Omental fat pad (tissue), 4 donors: ENCODE data around the gene ALDH1A3. TPM values are rescaled to one million over a fixed set of nuclear protein-coding genes. Genes with fewer than 3 reads are reported as not detected.

ENCODE experiments used
- ATAC-seq: fragments of 150-250 bp; one replicate; pipeline ENCODE4 v1.9.1; 2016; ENCODE audit warnings: mild to moderate bottlenecking, moderate library complexity; ENCODE audit not compliant: low FRiP score
- DNase-seq: peaks from one replicate; pipeline ENCODE4 v3.0.0-alpha.2; 2019; ENCODE audit warnings: low spot score
- total RNA-seq, 4 donors: library from RNA; depleted of rRNA; stranded (reverse); fragments of >200 nt; gene quantifications; one replicate each; pipeline ENCODE4 v1.1.0, GENCODE V29; 2016
- TF ChIP-seq, protein P1 (sequence below), 3 donors: fragments of 450-650 bp; IDR thresholded peaks; one replicate each; pipeline ENCODE4 v1.5.1; 2016 to 2017; ENCODE audit warnings: antibody characterized with exemption in 3 of 3, mild to moderate bottlenecking in 3 of 3, moderate library complexity in 2 of 3

The ALDH1A3 gene
- total RNA-seq, 4 donors from 2014 or later, result 61.3 to 1,088 (median 519) TPM

DNA sequence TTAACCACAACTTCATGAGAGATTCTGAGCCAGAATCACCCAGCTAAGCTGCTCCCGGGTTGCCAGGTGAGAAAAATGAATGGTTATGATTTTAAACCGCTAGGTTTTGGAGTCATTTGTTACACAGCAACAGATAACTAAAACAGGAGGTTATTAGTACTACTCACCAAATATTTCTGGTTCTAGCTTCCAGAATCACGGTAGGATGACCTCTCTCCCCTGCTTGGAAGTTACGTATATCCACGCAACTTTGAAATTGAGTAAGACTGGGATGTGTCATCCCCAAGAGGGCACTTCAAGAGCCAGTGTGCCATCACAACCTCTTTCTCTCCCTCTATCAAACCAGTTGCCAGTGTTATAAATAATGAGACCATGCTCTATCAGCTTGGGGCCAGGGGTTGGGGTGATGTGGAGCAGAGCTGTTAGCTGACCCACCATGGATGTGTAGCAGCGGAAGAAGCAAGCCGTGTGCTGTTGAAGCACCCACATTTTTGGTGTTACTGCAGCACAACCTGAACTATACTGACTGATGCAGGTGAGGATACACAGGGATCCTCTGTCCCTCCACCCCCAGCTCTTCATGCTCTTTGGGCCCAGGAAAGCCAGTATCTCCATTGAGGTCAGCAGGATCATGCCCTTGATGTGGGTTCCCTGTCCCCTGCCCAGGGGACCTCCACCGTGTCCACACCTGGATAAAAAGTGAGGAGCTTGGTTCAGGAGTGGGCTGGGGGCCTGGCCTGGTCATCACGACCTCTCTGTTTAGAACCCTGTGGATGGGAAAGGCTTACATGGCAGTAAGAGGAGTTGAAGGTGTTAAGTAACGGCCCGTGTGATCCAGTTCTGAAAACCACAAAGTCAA is 19.4 kb upstream of the ALDH1A3 start:
- ATAC-seq, result no peak
- TF ChIP-seq, protein P1, sequence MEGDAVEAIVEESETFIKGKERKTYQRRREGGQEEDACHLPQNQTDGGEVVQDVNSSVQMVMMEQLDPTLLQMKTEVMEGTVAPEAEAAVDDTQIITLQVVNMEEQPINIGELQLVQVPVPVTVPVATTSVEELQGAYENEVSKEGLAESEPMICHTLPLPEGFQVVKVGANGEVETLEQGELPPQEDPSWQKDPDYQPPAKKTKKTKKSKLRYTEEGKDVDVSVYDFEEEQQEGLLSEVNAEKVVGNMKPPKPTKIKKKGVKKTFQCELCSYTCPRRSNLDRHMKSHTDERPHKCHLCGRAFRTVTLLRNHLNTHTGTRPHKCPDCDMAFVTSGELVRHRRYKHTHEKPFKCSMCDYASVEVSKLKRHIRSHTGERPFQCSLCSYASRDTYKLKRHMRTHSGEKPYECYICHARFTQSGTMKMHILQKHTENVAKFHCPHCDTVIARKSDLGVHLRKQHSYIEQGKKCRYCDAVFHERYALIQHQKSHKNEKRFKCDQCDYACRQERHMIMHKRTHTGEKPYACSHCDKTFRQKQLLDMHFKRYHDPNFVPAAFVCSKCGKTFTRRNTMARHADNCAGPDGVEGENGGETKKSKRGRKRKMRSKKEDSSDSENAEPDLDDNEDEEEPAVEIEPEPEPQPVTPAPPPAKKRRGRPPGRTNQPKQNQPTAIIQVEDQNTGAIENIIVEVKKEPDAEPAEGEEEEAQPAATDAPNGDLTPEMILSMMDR (IDR thresholded peaks at IDR 0.05), result no peak
- no peak for DNase-seq

- no peak for DNase-seq
- TF ChIP-seq, protein P1 (IDR thresholded peaks at IDR 0.05), result no peak
- ATAC-seq, result no peak
Measured at GRCh38 chr15:100860829-100861510, 18.7 kb upstream of the ALDH1A3 start.

DNA sequence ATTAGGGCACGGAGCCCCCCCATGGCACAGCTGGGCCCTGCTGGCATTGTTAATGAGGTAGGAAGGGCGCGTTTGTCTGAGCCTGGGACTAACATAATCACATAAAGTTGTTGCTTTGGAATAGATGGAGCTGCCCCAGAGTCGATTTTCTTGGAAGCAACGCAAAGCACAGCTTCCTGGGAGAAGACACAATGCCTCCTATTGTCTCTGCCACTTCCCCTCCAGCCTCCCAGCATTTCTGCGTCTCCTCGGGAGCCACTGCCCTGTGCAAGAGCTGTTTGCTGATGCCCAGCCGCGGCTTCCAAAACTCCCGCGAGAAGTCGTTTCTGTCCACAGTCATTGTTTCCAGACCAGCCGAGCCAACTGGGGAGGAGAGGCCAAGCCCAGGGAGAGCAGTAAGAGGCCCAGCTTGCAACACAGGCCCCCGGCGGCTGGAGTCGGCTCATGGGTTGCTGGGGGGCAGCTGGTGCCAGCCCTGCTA is 18.1 kb upstream of the ALDH1A3 start:
- TF ChIP-seq, protein P1 (IDR thresholded peaks at IDR 0.05), result no peak
- no peak for DNase-seq
- ATAC-seq, result no peak

DNA sequence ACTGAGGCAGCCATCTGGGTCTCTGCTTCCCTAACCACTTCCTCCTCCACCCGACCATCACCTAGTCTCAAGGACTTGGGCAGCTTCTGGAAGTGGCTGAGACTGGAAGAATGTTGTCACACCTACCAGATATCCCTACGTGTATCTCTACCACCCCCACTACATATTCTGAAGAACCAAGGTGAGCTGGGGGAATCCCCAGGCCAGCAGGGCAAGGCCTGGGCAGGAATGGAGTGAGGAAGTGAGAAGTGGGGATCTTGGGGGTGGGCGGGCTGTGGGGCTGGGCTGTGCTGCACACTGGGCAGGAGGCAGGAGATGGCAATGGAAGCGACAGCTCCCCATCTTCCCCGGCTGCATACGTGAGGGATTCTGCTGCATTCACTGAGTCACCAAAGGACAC is 17.5 kb upstream of the ALDH1A3 start:
- TF ChIP-seq, protein P1 (IDR thresholded peaks at IDR 0.05), result no peak
- DNase-seq (no peak), ATAC-seq (no peak)

GRCh38 chr15:100863075-100863795 is 16.4 kb upstream of the ALDH1A3 start:
- ATAC-seq (peak; percentile 51), DNase-seq (no peak)
- TF ChIP-seq, protein P1 (IDR thresholded peaks at IDR 0.05), result no peak

DNA sequence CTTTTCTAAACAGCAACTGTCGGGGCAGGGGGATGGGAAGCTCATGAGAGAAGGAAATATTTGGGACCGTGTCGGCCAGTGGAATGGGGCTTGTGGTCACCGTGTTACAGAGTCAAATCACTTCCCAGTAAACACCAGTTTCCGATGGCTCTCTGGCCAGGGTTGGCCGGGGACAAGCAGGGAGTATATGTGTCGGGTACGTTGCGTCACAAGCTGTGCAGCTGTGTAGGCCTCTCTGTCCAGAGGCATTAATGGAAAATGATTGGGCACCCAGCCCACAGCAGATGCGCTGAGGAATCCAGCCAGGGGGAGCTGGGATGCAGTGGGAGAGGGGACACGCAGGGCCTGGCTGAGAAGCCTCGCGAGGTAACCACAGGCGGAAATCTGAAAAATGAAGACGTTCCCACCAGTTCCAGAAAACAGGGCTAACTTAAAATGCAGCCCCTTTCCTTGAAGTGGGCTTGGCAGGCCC is 15.8 kb upstream of the ALDH1A3 start:
- TF ChIP-seq, protein P1 (IDR thresholded peaks at IDR 0.05), result no peak
- no peak for DNase-seq
- ATAC-seq, result peak; percentile 43
